IPS-NIHi11 (cell line): ENCODE results near the gene NDRG4.

Source experiments
- DNase-seq: peaks from one replicate; pipeline ENCODE4 v3.0.0; 2012; ENCODE audit warnings: mixed read lengths, low spot score

NDRG4 gene, protein sequence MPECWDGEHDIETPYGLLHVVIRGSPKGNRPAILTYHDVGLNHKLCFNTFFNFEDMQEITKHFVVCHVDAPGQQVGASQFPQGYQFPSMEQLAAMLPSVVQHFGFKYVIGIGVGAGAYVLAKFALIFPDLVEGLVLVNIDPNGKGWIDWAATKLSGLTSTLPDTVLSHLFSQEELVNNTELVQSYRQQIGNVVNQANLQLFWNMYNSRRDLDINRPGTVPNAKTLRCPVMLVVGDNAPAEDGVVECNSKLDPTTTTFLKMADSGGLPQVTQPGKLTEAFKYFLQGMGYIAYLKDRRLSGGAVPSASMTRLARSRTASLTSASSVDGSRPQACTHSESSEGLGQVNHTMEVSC

DNA sequence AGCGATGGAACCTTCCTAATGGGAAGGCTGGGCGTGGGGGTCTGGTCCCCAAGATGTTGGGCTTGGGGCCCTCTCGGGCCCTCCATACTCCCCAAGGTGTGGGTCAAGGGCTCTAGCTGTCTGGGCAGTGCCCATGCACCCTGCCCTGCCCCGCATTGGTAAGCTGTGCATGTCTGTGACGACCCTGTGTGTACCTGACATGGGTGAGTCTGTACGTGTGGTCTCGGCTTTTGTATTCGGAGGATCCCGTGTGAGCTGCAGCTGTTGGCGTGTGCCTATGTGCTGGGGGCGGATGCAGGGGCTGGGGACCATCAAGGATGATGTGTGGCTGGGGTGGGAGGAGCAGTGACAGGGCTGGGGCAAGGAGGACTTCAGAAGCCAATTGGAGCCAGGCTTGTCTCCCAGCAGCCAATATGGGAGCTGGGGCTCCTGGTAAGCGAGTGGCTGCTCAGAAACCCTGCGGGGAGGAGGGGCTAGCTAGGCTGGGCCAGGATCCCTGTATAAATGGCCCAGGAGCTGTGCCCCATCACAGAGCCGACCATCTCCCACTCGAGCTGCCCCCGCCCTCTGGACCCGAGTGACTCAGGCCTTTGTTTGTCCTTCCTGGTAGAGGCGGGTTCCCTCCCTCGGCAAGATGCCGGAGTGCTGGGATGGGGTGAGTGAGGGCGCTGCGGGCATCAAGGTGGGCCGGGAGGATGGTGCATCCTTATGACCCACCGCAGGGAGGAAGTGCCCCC, at the start of gene NDRG4:
NDRG4 (plus strand) TSS at position 529 of the 737 bp plus-strand sequence; CDS start at position 635, 106 bp downstream.
- DNase-seq, result peak; percentile 90

DNA sequence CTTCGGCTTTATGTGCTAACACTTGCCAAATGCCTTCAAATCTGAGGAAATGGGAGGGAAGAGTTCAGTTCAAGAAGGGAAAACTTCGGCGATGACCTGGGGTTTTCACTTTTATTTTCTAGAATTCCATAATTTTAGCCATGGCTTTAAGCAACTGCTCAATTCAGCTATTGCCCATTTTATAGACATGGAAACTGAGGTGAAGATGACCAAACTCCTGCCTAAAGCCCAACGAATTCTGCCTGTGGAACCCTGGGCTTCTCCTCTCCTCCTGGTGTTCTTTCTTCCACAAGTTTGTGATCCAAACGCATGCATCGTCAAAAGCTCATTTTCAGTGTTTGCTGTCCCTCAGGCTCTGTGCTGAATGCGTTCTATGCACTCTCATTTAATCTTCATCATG, 49.4 kb upstream of the NDRG4 start:
- DNase-seq, result no peak

DNA sequence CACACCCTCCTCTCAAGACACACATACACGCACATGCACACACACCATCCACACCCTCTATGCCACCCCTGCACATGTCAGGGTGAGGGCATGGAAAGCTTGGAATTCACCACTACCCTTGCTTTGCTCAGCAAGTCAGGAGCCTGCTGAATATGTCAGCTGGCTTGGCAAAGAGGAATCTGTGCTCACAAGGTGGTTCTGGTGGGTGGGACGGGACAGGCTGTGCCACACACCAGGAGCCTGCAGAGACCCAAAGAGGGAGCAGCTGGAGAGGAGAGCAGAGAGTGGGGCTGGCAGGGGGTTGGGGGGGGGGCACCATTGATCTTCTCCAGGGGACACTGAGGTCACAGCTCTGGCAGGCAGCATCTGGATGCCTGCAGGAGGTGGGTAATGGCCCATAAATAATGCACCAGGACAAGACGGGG, 48.7 kb upstream of the NDRG4 start:
- no peak for DNase-seq

DNA sequence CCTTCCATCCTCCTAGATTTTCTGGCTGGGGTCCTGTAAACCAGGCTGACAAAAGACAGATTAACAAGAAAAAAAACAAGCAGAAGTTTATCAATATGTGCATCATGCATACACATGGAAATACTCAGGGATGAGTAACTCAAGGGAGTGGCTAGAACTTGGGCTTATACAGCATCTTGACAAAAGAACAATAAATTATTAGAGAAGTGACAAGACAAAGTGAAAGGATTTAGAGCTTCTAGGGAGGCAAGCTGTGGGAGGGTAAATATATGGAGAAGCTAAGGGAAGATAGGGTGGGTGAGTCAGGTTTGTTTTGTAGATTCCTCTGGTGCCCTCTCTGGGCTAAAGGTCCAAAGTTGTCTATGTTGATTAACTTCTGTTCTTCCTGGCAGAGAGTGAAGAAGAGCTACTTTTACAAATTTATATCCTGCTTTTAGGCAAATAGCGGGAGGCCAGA, 48.0 kb upstream of the NDRG4 start:
- DNase-seq, result no peak

DNA sequence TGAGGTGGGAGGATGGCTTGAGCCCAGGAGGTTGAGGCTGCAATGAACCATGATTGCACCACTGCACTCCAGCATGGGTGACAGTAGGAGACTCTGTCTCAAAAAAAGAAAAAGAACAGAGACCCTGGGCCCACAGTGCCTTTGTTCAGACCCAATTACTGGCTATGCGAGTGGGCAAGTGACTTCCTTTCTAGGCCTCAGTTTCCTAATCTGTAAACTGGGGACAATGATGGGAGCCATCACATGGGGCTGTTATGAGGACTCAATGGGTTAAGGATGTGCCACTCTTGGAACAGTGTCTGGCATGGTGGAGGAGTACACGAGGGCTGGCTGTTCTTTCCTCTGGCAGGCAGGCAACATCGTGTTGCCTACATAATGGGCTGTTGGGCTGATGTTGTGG, 47.3 kb upstream of the NDRG4 start:
- DNase-seq, result no peak

DNA sequence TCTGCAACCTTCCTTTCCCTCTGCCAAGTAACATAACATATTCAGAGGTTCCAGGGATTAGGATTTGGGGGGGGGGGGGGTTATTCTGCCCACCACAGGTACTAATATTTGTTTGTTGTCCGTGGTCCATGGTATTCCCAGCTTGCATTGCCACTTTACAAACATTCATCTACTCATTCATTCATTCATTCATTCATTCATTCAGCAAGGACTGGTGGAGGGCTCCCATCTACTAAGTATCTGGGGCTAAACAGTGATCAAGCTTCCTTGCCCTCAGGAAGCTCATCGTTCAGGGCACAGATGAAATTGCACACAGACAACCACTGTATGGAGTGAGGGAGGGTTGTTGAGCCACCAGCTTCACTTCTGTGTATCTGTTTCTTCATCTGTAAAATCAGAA, 45.8 kb upstream of the NDRG4 start:
- no peak for DNase-seq

DNA sequence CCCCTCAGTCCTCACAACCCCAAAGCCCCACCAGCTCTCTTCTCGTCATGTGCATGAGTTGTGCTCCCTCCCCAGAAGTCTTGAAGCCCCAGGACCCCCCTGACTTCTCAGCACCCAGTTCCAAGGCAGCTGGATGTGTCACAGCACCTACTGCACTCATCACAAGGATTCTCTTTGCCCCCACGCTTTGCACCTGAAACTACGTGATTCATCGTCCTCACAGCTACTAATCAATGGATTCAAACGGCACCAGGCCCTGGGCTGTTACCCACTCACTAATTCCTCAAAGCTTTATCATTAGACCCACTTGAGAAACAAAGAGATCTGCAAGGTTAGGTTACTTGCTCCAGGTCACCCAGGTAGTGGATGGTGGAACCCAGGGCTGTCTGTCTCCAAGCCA, 45.1 kb upstream of the NDRG4 start:
- DNase-seq, result no peak

DNA sequence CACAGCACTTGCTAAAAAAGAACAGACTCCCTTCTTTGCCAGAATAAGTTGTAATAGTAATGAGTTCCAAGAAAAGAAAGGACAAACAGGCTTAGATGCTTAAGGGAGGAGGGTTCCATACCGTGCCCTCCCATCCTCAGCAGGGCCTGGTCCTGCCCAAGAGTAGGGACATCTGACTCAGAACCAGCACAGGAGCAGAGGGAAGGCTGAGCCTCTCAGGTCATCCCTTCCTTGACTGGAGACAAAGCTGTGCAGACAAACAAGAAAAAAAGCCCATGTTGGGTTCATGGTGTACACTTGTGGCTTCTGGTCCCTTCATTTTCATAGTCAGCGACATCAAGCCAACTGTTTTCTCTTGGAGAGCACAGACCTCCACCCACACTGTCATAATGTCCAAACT, 44.2 kb upstream of the NDRG4 start:
- DNase-seq, result no peak

DNA sequence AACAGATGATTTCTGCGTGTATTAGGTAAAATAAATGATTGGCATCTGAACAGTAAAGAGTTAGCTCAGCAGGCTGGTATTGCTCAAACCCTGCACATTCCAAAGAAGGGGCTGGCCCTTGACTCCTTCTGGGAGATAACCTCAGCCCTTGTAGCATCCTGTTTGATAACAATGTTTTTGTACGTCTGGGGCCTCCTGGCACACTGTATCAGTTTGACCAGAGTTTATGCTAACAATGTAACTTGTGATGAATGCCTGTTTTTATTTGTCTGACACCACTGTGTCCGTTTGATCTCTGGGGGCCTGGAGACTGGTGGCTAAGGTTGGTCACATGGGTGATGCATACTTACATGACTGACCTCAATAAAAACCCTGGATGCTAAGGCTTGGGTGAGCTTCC, 43.8 kb upstream of the NDRG4 start:
- no peak for DNase-seq

DNA sequence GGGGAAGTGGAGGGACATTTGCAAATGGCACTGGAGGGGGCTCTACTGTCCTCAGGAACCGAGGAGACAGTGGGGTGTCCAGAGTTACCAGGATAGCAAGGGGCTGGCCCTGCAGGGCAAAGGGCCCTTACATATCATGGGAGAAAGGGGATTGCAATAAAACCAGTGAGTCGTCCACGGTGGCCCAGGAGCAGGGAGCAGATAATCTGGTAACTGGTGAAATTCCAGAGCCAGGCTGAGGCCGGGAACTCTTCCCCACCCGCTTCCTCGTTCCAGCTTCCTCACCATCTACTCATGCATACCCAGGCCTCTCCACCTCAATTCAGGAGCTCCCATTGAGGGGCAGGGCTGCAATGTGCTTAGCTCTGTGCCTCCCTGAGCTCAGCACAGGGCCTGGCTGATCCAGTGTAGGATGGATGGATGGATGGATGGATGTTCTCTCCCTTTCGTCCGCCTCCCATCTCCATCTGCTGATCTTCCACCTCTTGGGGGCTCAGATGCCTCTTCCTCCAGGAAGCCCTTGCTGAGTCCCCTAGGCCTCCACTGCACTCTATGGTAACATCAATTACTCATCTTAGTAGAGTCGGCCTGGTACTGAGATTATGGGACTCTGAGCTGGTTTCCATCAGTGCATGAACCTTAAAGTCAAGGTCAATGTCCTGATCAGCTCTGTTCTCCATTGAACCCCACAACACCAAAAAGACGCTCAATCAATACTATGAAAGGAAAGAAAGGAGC, 41.2 kb upstream of the NDRG4 start:
- no peak for DNase-seq

DNA sequence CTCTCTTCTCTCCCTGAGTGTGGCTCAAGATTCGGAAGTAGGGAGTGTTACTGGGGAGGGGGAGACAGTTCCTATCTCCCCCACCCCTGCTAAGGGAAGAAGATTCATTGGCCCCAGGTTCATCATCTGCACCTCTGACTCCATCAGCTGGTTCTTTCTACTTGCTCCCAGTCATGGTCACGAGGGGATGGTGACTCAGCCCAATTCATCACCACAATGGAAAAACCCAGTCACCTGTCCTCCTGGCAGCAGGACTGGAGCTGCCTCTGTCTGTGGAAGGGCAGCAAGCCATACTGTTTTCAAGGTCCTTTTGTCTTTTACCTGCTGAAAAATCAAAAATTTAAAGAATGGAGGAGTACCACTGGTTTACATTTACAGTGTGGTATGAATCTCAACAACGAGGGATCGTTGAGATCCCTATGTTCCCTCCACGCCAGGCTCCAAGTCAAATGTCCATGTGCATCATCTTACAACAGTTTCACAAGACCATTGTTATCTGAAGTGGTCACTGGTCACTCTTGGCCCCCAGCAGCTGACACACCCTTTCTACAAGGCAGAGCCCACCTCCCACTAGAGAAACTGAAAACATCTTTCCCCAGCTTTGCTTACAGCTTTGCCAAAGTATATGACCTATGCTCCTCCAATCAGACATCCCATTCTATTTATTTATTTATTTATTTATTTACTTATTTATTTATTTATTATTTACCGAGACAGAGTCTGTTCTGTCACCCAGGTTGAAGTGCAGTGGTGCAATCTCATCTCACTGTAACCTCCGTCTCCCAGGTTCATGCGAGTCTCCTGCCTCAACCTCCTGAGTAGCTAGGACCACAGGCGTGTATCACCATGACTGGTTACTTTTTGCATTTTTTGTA, 40.4 kb upstream of the NDRG4 start:
- DNase-seq, result no peak

DNA sequence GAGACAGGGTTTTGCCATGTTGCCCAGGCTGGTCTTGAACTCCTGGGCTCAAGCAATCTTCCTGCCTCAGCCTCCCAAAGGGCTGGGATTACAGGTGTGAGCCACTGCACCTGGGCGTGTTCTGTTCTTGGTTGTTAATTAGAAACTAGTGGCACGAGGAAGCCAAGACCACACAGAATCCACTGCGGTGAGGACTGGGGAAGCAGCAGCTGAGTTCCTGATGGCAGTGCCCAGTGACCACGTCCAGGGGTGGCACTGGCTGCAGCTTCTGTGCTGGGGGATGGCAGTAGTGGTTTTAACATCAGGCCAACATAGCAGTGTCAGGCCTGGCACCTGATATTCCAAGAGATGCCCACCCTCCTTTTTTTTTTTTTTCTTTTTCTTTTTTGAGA, 39.7 kb upstream of the NDRG4 start:
- no peak for DNase-seq

DNA sequence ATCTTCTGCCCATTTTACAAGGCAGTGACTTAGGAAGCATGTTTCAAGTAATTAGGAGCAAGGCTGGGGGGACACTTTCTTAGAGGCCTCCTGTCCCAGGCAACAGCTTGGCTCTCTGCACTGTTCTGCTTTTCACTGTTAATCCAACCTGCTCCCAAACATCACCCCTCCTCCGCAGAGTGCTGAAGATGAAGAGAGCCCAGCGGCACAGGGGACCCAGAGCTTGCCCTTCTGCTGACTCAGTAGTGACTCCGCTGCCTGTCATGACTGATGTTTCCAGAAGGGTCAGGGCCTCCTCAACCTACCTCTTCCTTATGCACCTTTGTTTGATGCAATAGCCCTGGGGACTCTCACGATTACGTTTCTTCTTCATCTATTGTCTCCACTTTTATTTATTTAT, 38.9 kb upstream of the NDRG4 start:
- no peak for DNase-seq

DNA sequence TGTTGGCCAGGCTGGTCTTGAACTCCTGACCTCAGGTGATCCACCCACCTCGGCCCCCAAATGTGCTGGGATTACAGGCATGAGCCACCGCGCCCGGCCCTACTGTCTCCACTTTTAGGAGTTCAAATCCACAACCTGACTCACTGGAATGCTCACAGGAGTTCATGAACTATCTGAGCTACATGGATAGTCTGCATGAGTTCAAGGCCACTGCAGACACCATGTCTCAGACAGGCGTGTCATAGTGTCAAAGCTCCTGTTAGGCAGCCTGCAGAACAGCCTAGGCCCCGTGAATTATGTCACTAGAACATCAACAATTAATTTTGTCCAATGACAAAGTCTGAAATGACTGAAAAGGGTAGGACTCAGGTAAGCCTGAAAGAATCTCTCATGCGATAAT, 38.3 kb upstream of the NDRG4 start:
- no peak for DNase-seq

DNA sequence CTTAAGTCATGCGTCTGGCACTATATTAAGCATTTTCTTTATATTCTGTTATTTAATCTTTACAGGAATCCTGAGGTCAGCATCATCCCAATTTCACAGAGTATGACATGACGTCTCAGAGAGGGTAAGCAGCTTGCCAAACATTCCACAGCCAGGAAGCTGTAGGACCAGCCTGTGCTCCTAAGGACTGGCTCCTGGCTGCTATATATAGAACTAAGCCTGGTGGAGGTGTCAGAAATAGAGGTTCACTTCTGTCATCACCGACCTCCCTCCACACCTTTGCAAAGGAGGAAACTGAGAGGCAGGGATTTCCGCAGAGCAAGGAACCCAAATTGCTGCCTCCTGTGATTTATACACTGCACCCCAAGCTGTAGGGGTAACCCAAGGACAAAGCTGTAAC, 37.9 kb upstream of the NDRG4 start:
- no peak for DNase-seq

DNA sequence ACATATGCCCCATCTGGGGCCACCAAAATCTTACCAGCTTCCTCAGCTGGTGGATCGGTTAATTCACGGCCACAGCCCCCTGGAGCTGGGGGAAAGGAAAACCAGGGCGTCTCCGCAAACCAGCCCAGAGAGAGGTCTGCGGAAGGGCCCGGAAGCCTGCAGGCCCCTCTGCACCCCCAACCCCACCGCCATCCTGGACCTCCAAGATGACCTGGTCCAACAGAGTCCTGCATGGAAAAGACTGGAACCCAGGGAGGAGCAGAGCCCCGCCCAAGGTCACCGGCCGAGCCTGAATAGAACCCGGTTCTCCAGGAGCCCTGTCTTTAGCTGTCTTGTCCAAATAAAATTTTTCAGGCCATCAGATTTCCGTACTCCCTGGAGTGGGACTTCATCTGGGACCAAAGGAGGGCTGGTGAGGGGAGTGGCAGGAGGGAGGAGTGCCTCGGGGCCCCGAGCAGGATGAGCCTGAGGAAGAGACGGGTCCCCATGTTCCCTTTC, 37.4 kb upstream of the NDRG4 start:
- no peak for DNase-seq

DNA sequence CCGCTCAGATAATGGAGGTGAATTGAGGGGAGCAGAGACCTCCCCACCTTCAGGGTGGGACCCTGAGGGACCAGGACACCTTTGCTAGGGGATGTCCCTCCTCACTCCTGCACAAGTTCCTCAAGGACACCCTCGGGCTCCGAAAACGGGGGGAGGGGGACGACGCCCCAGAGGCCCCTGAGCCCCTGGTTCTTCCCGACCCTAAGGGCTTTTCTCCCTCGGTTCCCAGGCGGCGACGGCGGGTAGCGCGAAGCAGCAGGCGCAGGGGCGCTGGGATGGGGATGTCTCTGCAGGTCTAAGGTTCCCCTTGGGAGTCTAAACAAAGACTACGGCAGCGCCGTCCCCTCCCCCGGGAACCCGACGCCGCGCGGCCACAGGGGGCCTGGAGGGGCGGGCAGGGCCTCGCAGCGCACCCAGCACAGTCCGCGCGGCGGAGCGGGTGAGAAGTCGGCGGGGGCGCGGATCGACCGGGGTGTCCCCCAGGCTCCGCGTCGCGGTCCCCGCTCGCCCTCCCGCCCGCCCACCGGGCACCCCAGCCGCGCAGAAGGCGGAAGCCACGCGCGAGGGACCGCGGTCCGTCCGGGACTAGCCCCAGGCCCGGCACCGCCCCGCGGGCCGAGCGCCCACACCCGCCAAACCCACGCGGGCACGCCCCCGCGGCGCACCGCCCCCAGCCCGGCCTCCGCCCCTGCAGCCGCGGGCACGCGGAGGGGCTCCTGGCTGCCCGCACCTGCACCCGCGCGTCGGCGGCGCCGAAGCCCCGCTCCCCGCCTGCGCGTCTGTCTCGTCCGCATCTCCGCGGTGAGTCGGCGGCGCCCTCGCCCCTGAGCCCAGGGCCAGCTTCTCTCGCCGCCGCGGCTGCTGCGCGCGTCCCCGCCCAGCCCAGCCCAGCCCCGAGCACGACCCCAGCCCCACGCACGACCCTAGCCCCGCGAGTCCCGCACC, 36.7 kb upstream of the NDRG4 start:
- DNase-seq, result peak; percentile 73

DNA sequence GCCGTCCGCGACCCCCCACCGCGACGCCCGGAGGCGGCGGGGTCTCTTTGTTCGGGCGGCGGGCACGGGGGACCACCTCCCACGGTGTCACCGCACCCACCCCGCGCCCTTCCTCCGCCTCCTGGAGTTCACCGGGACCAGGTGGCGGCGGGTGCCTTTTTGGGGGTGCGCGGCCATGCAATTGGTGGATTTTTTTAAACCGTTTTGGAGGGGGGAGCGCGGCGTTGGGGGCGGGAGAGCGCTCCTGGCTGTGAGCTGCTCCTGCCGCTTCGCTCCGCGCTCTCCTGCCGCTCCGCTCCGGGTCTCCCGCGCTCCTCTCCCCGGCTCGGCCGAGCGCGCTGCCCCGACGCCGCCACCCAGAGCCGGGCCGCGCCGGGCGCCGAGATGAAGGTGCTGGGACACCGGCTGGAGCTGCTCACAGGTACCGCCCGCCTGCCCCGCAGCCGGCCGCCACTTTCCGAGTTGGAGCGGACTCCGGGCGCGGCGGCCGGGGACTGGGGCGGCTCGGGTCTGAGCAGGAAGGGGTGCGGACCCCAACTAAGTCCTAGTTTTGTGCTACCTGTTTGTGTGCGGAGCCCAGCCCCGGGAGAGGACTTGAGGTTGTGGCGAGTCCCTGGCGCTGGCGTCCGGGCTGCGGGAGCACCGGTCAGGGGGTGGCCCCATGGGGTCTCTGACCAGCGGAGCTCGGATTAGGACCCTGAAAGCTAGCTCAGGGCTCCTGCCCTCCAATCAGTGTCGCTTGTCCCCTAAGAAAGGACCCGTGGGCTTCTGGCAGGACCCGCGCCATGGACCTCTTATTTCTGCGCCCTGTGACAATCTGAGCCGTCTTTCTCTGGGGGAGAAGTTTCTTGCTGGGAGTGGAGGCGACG, 35.7 kb upstream of the NDRG4 start:
- peak; percentile 74 for DNase-seq

DNA sequence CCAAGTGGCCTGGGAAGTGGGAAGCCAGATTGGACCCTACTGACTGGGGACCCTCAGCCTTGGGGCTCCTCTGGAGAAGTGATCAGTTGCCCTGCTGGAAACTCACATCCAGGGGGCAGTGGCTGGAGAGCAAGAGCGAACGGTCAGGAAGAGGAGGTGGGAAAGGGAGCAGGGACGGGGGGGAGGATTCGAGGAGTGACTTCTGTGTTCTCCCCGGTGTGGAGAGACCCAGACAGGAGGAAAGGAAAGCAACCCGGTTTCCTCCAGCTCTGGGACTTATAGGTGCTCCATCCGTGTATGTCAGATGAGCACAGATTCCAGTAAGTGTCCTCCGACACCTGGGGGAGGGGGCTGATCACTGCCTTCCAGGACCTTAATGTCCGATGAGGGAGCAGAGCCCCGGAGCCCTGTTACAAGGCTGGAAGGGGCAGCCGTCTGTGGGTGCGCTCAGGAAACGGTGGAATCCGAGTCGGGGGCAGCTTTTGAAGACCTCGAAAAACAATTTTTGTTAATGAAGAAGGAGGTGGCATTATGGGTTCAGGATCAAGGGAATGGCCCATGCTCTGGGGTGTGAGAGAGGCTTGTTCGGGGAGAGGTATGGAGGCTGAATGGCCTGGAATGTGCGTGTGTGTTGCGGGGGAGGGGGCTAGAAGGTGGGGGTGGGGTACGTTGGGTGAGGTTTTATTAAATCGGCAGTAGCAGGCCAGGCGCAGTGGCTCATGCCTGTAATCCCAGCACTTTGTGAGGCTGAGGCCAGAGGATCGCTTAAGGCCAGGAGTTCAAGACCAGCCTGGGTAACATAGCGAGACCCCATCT, 34.8 kb upstream of the NDRG4 start:
- DNase-seq, result peak; percentile 76
